Liver (tissue), 9 donors: ENCODE data around the gene MSGN1. TPM values are rescaled to one million over a fixed set of nuclear protein-coding genes. Genes with fewer than 3 reads are reported as not detected.

ENCODE experiments used
- DNase-seq: peaks from one replicate; pipeline ENCODE4 v3.0.0-alpha.2; 2017; ENCODE audit warnings: low spot score
- H3K27ac ChIP-seq, 2 donors: one replicate each; pipeline ENCODE4 v1.7.0; 2013; ENCODE audit warnings: inconsistent platforms in 2 of 2, low read length in 2 of 2, control low read depth in 1 of 2, low read depth in 1 of 2, mild to moderate bottlenecking in 1 of 2
- H3K27me3 ChIP-seq, 4 donors: one replicate each; pipeline versions ENCODE4 v1.6.1 to v1.7.0; 2013; ENCODE audit warnings: low read length in 3 of 4, inconsistent platforms in 1 of 4, mild to moderate bottlenecking in 1 of 4, moderate library complexity in 1 of 4; ENCODE audit not compliant: control insufficient read depth in 4 of 4, insufficient read depth in 4 of 4
- H3K36me3 ChIP-seq, 4 donors: one replicate each; pipeline versions ENCODE4 v1.6.1 to v1.7.0; 2013; ENCODE audit warnings: low read length in 3 of 4, mild to moderate bottlenecking in 3 of 4, low read depth in 1 of 4, moderate library complexity in 1 of 4; ENCODE audit not compliant: control insufficient read depth in 4 of 4, insufficient read depth in 3 of 4
- H3K4me1 ChIP-seq, 4 donors: one replicate each; pipeline versions ENCODE4 v1.6.1 to v1.7.0; 2013; ENCODE audit warnings: low read length in 3 of 4, mild to moderate bottlenecking in 3 of 4, moderate library complexity in 1 of 4; ENCODE audit not compliant: control insufficient read depth in 4 of 4, insufficient read depth in 4 of 4
- H3K4me3 ChIP-seq, 3 donors: one replicate each; pipeline versions ENCODE4 v1.6.1 to v1.7.0; 2013; ENCODE audit warnings: low read length in 3 of 3, control low read depth in 1 of 3, low read depth in 1 of 3, mild to moderate bottlenecking in 1 of 3
- H3K9ac ChIP-seq, 2 donors: one replicate each; pipeline ENCODE4 v1.7.0; 2013; ENCODE audit warnings: low read length in 2 of 2, mild to moderate bottlenecking in 2 of 2, moderate library complexity in 2 of 2, control low read depth in 1 of 2, low read depth in 1 of 2
- H3K9me3 ChIP-seq, 4 donors: one replicate each; pipeline versions ENCODE4 v1.6.1 to v1.7.0; 2013; ENCODE audit warnings: low read length in 3 of 4; ENCODE audit not compliant: control insufficient read depth in 4 of 4
- ATF3 ChIP-seq: IDR thresholded peaks from 2 replicates; pipeline ENCODE4 v1.6.1; 2016; ENCODE audit warnings: antibody characterized with exemption
- CTCF ChIP-seq: fragments of 150-350 bp; IDR thresholded peaks from 2 replicates; pipeline ENCODE4 v1.5.1; 2017; ENCODE audit warnings: improper control_type of control experiment, low read depth, low read length; ENCODE audit not compliant: missing input control
- EGR1 ChIP-seq, 2 donors: IDR thresholded peaks; 2 replicates each; pipeline ENCODE4 v1.6.1; 2016 to 2018; ENCODE audit warnings: antibody characterized with exemption in 2 of 2, low read depth in 2 of 2
- FOXA1 ChIP-seq: IDR thresholded peaks from 2 replicates; pipeline ENCODE4 v1.6.1; 2016; ENCODE audit warnings: antibody characterized with exemption
- FOXA2 ChIP-seq: IDR thresholded peaks from 2 replicates; pipeline ENCODE4 v1.6.1; 2016; ENCODE audit warnings: antibody characterized with exemption
- GABPA ChIP-seq, 2 donors: IDR thresholded peaks in 1 of 2; conservative IDR thresholded peaks in 1 of 2; 2 replicates each; pipeline ENCODE4 v1.6.1; 2016; ENCODE audit warnings: antibody characterized with exemption in 2 of 2, mild to moderate bottlenecking in 1 of 2, moderate library complexity in 1 of 2
- HNF4A ChIP-seq, 2 donors: conservative IDR thresholded peaks; 2 replicates each; pipeline ENCODE4 v1.6.1; 2016; ENCODE audit warnings: antibody characterized with exemption in 2 of 2, mild to moderate bottlenecking in 2 of 2
- HNF4G ChIP-seq: IDR thresholded peaks from 2 replicates; pipeline ENCODE4 v1.6.1; 2016; ENCODE audit warnings: antibody characterized with exemption
- JUND ChIP-seq, 2 donors: IDR thresholded peaks; 2 replicates each; pipeline ENCODE4 v1.6.1; 2016; ENCODE audit warnings: antibody characterized with exemption in 2 of 2
- MAX ChIP-seq: IDR thresholded peaks from 2 replicates; pipeline ENCODE4 v1.6.1; 2016; ENCODE audit warnings: antibody characterized with exemption
- NR2F2 ChIP-seq: IDR thresholded peaks from 2 replicates; pipeline ENCODE4 v1.6.1; 2016; ENCODE audit warnings: antibody characterized with exemption
- RAD21 ChIP-seq, 2 donors: IDR thresholded peaks; 2 replicates each; pipeline ENCODE4 v1.6.1; 2016; ENCODE audit warnings: antibody characterized with exemption in 2 of 2, mild to moderate bottlenecking in 2 of 2
- REST ChIP-seq: IDR thresholded peaks from 2 replicates; pipeline ENCODE4 v1.6.1; 2016; ENCODE audit warnings: antibody characterized with exemption, mild to moderate bottlenecking
- RXRA ChIP-seq, 2 donors: IDR thresholded peaks; 2 replicates each; pipeline ENCODE4 v1.6.1; 2017 to 2018; ENCODE audit warnings: antibody characterized with exemption in 2 of 2, mild to moderate bottlenecking in 1 of 2
- SP1 ChIP-seq: IDR thresholded peaks from 2 replicates; pipeline ENCODE4 v1.6.1; 2018; ENCODE audit warnings: antibody characterized with exemption, mild to moderate bottlenecking
- TAF1 ChIP-seq: conservative IDR thresholded peaks from 2 replicates; pipeline ENCODE4 v1.6.1; 2016; ENCODE audit warnings: antibody characterized with exemption, mild to moderate bottlenecking
- ZBTB33 ChIP-seq: IDR thresholded peaks from 2 replicates; pipeline ENCODE4 v1.6.1; 2016; ENCODE audit warnings: antibody characterized with exemption
- WGBS: extraction: QIAGEN DNeasy Blood & Tissue Kit; methylation state at CpG from one replicate; pipeline ENCODE4 v1.1.7; 2013; 5-methylcytosine and 5-hydroxymethylcytosine counted together
- polyA plus RNA-seq, 2 donors: library from polyadenylated mRNA; stranded (reverse) in 1 of 2; unstranded in 1 of 2; fragments of 200-250 nt in 1 of 2; fragments of >200 nt in 1 of 2; fragmentation: Nextera tagmentation in 1 of 2; extraction: Ambion mirVana in 1 of 2; gene quantifications; one replicate each; pipeline versions ENCODE4 v1.2.1 to v1.2.3, GENCODE V29; 2013 to 2015
- total RNA-seq, 2 donors: library from RNA; depleted of rRNA; stranded (reverse); fragments of >200 nt; gene quantifications; one replicate each; pipeline ENCODE4 v1.2.3, GENCODE V29; 2014
- donor health status: healthy.
- donor health status: healthy.
- donor health status: healthy.
- donor health status: healthy.
- donor health status: healthy.

MSGN1 gene
- total and polyA plus RNA-seq, 4 donors = not detected

- TF ChIP-seq HNF4G = no peak
- no peak for TF ChIP-seq FOXA1
- TF ChIP-seq JUND (IDR thresholded peaks at IDR 0.05) = no peak
- TF ChIP-seq NR2F2 = no peak
- no peak for TF ChIP-seq TAF1
- TF ChIP-seq MAX = no peak
- TF ChIP-seq ZBTB33 = no peak
- no peak for TF ChIP-seq FOXA2
- no peak for TF ChIP-seq RAD21 (IDR thresholded peaks at IDR 0.05)
- TF ChIP-seq REST = no peak
- TF ChIP-seq SP1 = no peak
- no peak for TF ChIP-seq ATF3
- DNase-seq = no peak
- WGBS = 61% methylated on average over 1 of the region's 1 CpG
- H3K27me3 ChIP-seq = no peaks in the 10 kb centered on the region
- no peak overlapping the region for H3K27ac ChIP-seq
- H3K4me1 ChIP-seq = no peaks in the 10 kb centered on the region
- no peak overlapping the region for H3K9ac ChIP-seq
- no peaks in the 10 kb centered on the region for H3K36me3 ChIP-seq
- H3K9me3 ChIP-seq = no peaks in the 10 kb centered on the region
- H3K4me3 ChIP-seq = no peak overlapping the region
Observed at GRCh38 chr2:17790536-17790935, 25.7 kb upstream of the MSGN1 start.

- no peak for DNase-seq
- WGBS = 53% methylated on average over 5 of the region's 5 CpGs
- H3K27ac ChIP-seq = no peak overlapping the region
- H3K4me3 ChIP-seq = no peak overlapping the region
- H3K9ac ChIP-seq = no peak overlapping the region
- H3K4me1 ChIP-seq = no peaks in the 10 kb centered on the region
- H3K27me3 ChIP-seq = no peaks in the 10 kb centered on the region
- H3K9me3 ChIP-seq = no peaks in the 10 kb centered on the region
- H3K36me3 ChIP-seq = no peaks in the 10 kb centered on the region
- TF ChIP-seq GABPA (IDR thresholded peaks at IDR 0.05 in 1 of 2, conservative IDR thresholded peaks at IDR 0.05 in 1 of 2) (no peak), TAF1 (no peak), HNF4A (conservative IDR thresholded peaks at IDR 0.05) (no peak), EGR1 (IDR thresholded peaks at IDR 0.05; ENCODE audit: low read depth in 2 of 2) (no peak), JUND (IDR thresholded peaks at IDR 0.05) (no peak), FOXA2 (no peak), SP1 (no peak), ZBTB33 (no peak), HNF4G (no peak), RXRA (IDR thresholded peaks at IDR 0.05) (no peak), REST (no peak), FOXA1 (no peak), CTCF (no peak), NR2F2 (no peak), ATF3 (no peak)
Observed at GRCh38 chr2:17791121-17791816, 25.0 kb upstream of the MSGN1 start.
